ENCODE results near the gene BLM.

DNA sequence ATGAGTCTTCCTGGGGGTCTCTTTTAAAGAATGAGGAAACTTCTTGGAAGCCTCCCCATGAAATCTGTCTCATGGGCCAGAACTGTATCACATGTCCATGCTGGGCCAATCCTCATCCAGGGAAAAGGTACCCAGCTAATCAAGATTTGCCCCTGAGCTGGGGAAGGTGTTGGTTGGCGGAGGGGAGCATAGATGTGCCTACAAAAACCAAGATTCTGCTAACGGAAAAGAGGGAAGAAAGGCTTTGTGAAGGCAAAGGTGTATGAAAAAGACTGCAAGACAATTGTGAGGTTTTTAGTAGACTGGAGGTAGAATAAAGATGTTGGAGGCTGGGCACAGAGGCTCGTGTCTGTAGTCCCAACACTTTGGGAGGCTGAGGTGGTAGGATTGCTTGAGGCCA is 18.5 kb upstream of the BLM start:
- TF ChIP-seq TAF1 (IDR thresholded peaks at IDR 0.05; ENCODE audit: borderline replicate concordance, low read depth, low read length) (no peak), POLR2A (IDR thresholded peaks at IDR 0.05; ENCODE audit: low read depth, low read length) (no peak)

All from GM12892 (cell line).